SU-DHL-6 (cell line): ENCODE data around the gene LMNA.

ENCODE experiments used
- H2AFZ ChIP-seq: fragments of 200-600 bp; sonication (generic); 2 replicates; pipeline ENCODE4 v1.6.1; 2014; ENCODE audit warnings: low read depth, mild to moderate bottlenecking, moderate library complexity, mixed read lengths, antibody characterized with exemption, low read length; ENCODE audit not compliant: severe bottlenecking
- H3F3A ChIP-seq: fragments of 200-600 bp; shearing (Covaris generic); 2 replicates; pipeline ENCODE4 v1.6.0; 2016; ENCODE audit warnings: antibody characterized with exemption, mild to moderate bottlenecking; ENCODE audit not compliant: insufficient read depth
- H3K27ac ChIP-seq: fragments of 200-600 bp; sonication (generic); 2 replicates; pipeline ENCODE4 v1.5.1; 2016; ENCODE audit warnings: low read depth, mild to moderate bottlenecking, low read length, moderate library complexity, mixed read lengths
- H3K27me3 ChIP-seq: fragments of 200-600 bp; sonication (generic), shearing (Covaris generic); 2 replicates; pipeline ENCODE4 v1.6.0; 2014; ENCODE audit warnings: mild to moderate bottlenecking, low read length
- H3K36me3 ChIP-seq: fragments of 200-600 bp; sonication (generic); 2 replicates; pipeline ENCODE4 v1.6.1; 2014; ENCODE audit warnings: mild to moderate bottlenecking, low read length, mixed read lengths
- H3K4me2 ChIP-seq: fragments of 300-600, 200-600 bp; shearing (Covaris generic), sonication (generic); 2 replicates; pipeline ENCODE4 v1.6.0; 2014; ENCODE audit warnings: low read length, low read depth, mild to moderate bottlenecking; ENCODE audit not compliant: poor library complexity, severe bottlenecking
- H3K4me3 ChIP-seq: fragments of 200-600 bp; sonication (generic); 2 replicates; pipeline ENCODE4 v1.5.1; 2014; ENCODE audit warnings: antibody characterized with exemption, low read length, mild to moderate bottlenecking, mixed read lengths; ENCODE audit not compliant: insufficient read depth, poor library complexity, severe bottlenecking
- H3K79me2 ChIP-seq: fragments of 200-600 bp; sonication (generic); 2 replicates; pipeline ENCODE4 v1.6.1; 2014; ENCODE audit warnings: mild to moderate bottlenecking, low read length, moderate library complexity; ENCODE audit not compliant: insufficient read depth
- H3K9ac ChIP-seq: fragments of 200-600 bp; sonication (generic); 2 replicates; pipeline ENCODE4 v1.7.0; 2014; ENCODE audit warnings: mild to moderate bottlenecking, low read length
- H3K9me2 ChIP-seq: fragments of 200-600 bp; sonication (generic); replicated peaks from 2 replicates; pipeline ENCODE4 v1.6.1; 2014; ENCODE audit warnings: low read length; ENCODE audit not compliant: insufficient read depth
- H3K9me3 ChIP-seq: fragments of 200-600 bp; sonication (generic); 2 replicates; pipeline ENCODE4 v1.6.1; 2014; ENCODE audit warnings: low read length, mixed read lengths; ENCODE audit not compliant: insufficient read depth
- H4K20me1 ChIP-seq: fragments of 200-600 bp; sonication (generic); 2 replicates; pipeline ENCODE4 v1.6.1; 2014; ENCODE audit warnings: low read depth, mild to moderate bottlenecking, antibody characterized with exemption, low read length, moderate library complexity, mixed read lengths
- EZH2phosphoT487 ChIP-seq: fragments of 200-600 bp; sonication (generic), shearing (Covaris generic); conservative IDR thresholded peaks from 2 replicates; pipeline ENCODE4 v1.6.1; 2018; ENCODE audit warnings: mild to moderate bottlenecking, antibody characterized with exemption, low read length, moderate library complexity, mixed read lengths
- TF ChIP-seq, protein P1 (sequence below): fragments of 200-600 bp; sonication (generic); IDR thresholded peaks from one replicate; pipeline ENCODE4 v1.5.1; 2017; ENCODE audit warnings: antibody characterized with exemption, mild to moderate bottlenecking, low read length, moderate library complexity; ENCODE audit not compliant: insufficient read depth, poor library complexity, severe bottlenecking

The LMNA gene

DNA sequence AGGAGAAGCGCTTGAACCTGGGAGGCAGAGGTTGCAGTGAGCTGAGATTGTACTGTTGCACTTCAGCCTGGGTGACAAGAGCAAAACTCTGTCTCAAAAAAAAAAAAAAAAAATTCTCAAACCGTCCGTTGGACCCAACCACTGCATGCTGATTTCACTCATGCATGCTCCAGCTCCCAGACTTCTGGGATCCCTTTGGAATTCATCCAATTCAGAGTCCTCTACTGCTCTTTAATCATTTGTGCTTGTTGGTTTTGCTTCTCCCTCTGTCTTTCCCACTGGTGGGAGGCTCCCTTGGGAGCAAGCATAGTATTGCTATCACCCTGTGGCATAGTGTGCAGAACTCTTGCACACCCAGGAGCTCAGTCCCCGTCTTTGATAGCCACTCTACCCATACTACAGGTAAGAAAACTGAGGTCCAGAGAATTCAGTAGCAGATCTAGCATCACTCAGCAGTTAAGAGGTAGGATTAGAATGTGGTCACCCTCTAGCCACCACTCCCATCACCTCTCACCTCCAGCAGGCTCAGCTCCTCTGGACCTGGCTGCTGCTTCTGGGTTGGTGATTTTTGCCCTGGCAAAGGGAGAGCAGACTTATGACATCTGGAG is 3.1 kb upstream of the LMNA start:
- Histone ChIP-seq H3K79me2 (no peaks in the 10 kb centered on the region), H3F3A (peaks cover 7% of the 10 kb centered on the region; the same call in 1 of the 2 replicates), H3K36me3 (no peaks in the 10 kb centered on the region), H3K9me3 (no peaks in the 10 kb centered on the region), H3K27ac (no peak overlapping the region), H4K20me1 (no peaks in the 10 kb centered on the region), H3K4me2 (no peak overlapping the region), H3K9me2 (no peaks in the 10 kb centered on the region), H3K4me3 (no peak overlapping the region), H2AFZ (no peak overlapping the region), H3K27me3 (no peaks in the 10 kb centered on the region), H3K9ac (no peak overlapping the region)
- TF ChIP-seq, protein P1, sequence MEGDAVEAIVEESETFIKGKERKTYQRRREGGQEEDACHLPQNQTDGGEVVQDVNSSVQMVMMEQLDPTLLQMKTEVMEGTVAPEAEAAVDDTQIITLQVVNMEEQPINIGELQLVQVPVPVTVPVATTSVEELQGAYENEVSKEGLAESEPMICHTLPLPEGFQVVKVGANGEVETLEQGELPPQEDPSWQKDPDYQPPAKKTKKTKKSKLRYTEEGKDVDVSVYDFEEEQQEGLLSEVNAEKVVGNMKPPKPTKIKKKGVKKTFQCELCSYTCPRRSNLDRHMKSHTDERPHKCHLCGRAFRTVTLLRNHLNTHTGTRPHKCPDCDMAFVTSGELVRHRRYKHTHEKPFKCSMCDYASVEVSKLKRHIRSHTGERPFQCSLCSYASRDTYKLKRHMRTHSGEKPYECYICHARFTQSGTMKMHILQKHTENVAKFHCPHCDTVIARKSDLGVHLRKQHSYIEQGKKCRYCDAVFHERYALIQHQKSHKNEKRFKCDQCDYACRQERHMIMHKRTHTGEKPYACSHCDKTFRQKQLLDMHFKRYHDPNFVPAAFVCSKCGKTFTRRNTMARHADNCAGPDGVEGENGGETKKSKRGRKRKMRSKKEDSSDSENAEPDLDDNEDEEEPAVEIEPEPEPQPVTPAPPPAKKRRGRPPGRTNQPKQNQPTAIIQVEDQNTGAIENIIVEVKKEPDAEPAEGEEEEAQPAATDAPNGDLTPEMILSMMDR = no peak
- TF ChIP-seq EZH2phosphoT487 = no peak

DNA sequence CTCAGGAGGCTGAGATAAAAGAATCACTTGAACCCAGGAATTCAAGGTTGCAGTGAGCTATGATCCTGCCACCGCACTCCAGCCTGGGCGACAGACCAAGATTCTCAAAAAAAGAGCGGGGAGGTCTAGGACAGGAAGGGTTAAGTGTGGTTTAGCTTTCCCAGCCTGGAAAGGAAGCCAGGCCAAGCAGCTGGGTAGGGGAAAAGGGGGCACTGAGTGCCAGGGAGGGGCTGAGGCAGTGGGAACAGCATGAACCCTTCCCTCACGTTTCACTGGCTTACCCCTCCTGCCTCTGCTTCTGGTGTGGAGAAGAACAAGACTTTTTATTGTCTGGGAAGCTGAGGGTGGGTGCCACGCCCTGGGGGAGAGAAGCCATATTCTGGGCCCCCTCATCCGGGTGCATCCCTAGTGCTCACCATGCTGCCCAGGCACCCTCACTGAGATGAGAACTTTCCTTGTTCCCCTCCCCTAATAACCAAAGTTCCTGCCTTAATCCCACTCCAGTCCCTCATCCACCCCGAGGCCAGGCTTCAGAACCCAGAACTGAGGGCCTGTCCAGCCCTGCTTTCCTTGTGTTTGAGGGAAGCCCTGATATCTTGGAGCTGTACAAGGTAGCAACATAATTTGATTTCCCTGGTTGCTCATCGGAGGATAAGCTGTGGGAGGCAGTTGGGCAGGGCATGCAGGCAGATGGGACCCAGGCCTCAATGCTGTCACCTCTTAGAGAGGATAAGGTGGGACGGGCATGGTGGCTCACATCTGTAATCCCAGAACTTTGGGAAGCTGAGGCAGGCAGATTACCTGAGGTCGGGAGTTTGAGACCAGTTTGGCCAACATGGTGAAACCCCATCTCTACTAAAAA is 2.0 kb upstream of the LMNA start:
- no peaks in the 10 kb centered on the region for H3K36me3 ChIP-seq
- no peaks in the 10 kb centered on the region for H3K27me3 ChIP-seq
- H4K20me1 ChIP-seq = no peaks in the 10 kb centered on the region
- H3K9me3 ChIP-seq = no peaks in the 10 kb centered on the region
- no peaks in the 10 kb centered on the region for H3F3A ChIP-seq
- H3K27ac ChIP-seq = no peak overlapping the region
- H3K4me3 ChIP-seq = no peak overlapping the region
- H3K9me2 ChIP-seq = no peaks in the 10 kb centered on the region
- TF ChIP-seq, protein P1 = no peak
- TF ChIP-seq EZH2phosphoT487 = no peak
- H3K9ac ChIP-seq = no peak overlapping the region
- H3K79me2 ChIP-seq = no peaks in the 10 kb centered on the region
- no peak overlapping the region for H2AFZ ChIP-seq
- H3K4me2 ChIP-seq = no peak overlapping the region

- no peaks in the 10 kb centered on the region for H4K20me1 ChIP-seq
- H2AFZ ChIP-seq = no peak overlapping the region
- no peak overlapping the region for H3K9ac ChIP-seq
- H3K27ac ChIP-seq = no peak overlapping the region
- H3K36me3 ChIP-seq = no peaks in the 10 kb centered on the region
- no peak overlapping the region for H3K4me3 ChIP-seq
- H3K9me3 ChIP-seq = no peaks in the 10 kb centered on the region
- no peaks in the 10 kb centered on the region for H3K79me2 ChIP-seq
- no peaks in the 10 kb centered on the region for H3K27me3 ChIP-seq
- no peak overlapping the region for H3K4me2 ChIP-seq
- H3F3A ChIP-seq = no peaks in the 10 kb centered on the region
- TF ChIP-seq, protein P1 = no peak
- H3K9me2 ChIP-seq = no peaks in the 10 kb centered on the region
Measured at GRCh38 chr1:156113282-156113950, 1.1 kb upstream of the LMNA start.
